Endothelial cell of umbilical vein (primary cell): ENCODE data around the gene C7orf25. TPM values are rescaled to one million over a fixed set of nuclear protein-coding genes. Genes with fewer than 3 reads are reported as not detected.

Experiments
- BruUV-seq: library from RNA; stranded (reverse); fragments of 400-500 nt; replicated peaks from 2 replicates; lab custom pipeline; 2021; lab: Mats Ljungman, UMichigan
- CTCF ChIA-PET: fragments of 300-600, 350-600 bp; sonication (Branson Sonifier 250); formaldehyde crosslinking; loops from one replicate; lab custom pipeline; 2021; ENCODE audit warnings: antibody characterized with exemption, inconsistent platforms; lab: Charles Lee
- POLR2A ChIA-PET: fragments of 300-600, 350-600 bp; sonication (Branson Sonifier 250); formaldehyde crosslinking; loops from one replicate; lab custom pipeline; 2021; ENCODE audit warnings: antibody characterized with exemption, inconsistent platforms; lab: Charles Lee
- DNase-seq: peaks from one replicate; pipeline ENCODE4 v3.0.0-alpha.2; 2011; ENCODE audit warnings: low read depth, low spot score
- FAIRE-seq: peaks from 2 replicates; lab custom pipeline; 2011; peaks lifted over from hg19 to GRCh38; lab: Jason Lieb, UNC
- H2AFZ ChIP-seq: 2 replicates; pipeline ENCODE4 v1.6.0; 2012; ENCODE audit warnings: low read depth, low read length, control low read depth, inconsistent platforms
- H3K27ac ChIP-seq: 2 replicates; pipeline ENCODE4 v1.5.1; 2011; ENCODE audit warnings: low read depth, mild to moderate bottlenecking, control low read depth, low read length, moderate library complexity; ENCODE audit not compliant: insufficient read depth
- H3K27me3 ChIP-seq, 2 experiments: 2 replicates each; pipeline versions ENCODE4 v1.6.0 to v1.6.1; 2011; ENCODE audit warnings: low read length in 2 of 2, mixed read lengths in 1 of 2; ENCODE audit not compliant: control insufficient read depth in 2 of 2, insufficient read depth in 2 of 2
- H3K36me3 ChIP-seq, 2 experiments: 2 replicates in 1 of 2; 3 replicates in 1 of 2; pipeline ENCODE4 v1.5.1; 2011; ENCODE audit warnings: low read length in 2 of 2, mild to moderate bottlenecking in 1 of 2, moderate library complexity in 1 of 2; ENCODE audit not compliant: control insufficient read depth in 2 of 2, insufficient read depth in 2 of 2; ENCODE audit errors: extremely low read depth in 1 of 2
- H3K4me1 ChIP-seq: 3 replicates; pipeline ENCODE4 v1.5.1; 2011; ENCODE audit warnings: mild to moderate bottlenecking, low read length; ENCODE audit not compliant: control insufficient read depth, insufficient read depth; ENCODE audit errors: extremely low read depth
- H3K4me2 ChIP-seq: 2 replicates; pipeline ENCODE4 v1.6.1; 2011; ENCODE audit warnings: low read length, control low read depth, mixed read lengths; ENCODE audit not compliant: insufficient read depth
- H3K4me3 ChIP-seq, 3 experiments: fragments of 200-600 bp in 1 of 3; sonication (generic), shearing (Covaris generic) in 1 of 3; replicated peaks in 1 of 3; 2 replicates each; pipeline ENCODE4 v1.5.1; 2011 to 2016; ENCODE audit warnings: control low read depth in 3 of 3, low read length in 3 of 3, mild to moderate bottlenecking in 2 of 3, inconsistent platforms in 1 of 3, low read depth in 1 of 3, moderate library complexity in 1 of 3; ENCODE audit not compliant: insufficient read depth in 1 of 3
- H3K79me2 ChIP-seq: 2 replicates; pipeline ENCODE4 v1.6.0; 2012; ENCODE audit warnings: low read length, inconsistent platforms; ENCODE audit not compliant: control insufficient read depth, insufficient read depth
- H3K9ac ChIP-seq: replicated peaks from 2 replicates; pipeline ENCODE3; 2011; ENCODE audit warnings: low read length, control low read depth; ENCODE audit not compliant: insufficient read depth; ENCODE audit errors: extremely low read depth
- H3K9me1 ChIP-seq: replicated peaks from 3 replicates; pipeline ENCODE4 v1.6.0; 2011; ENCODE audit warnings: mild to moderate bottlenecking, low read length; ENCODE audit not compliant: control insufficient read depth, insufficient read depth; ENCODE audit errors: extremely low read depth
- H3K9me3 ChIP-seq: replicated peaks from 2 replicates; pipeline ENCODE4 v1.5.1; 2012; ENCODE audit warnings: low read length, inconsistent platforms; ENCODE audit not compliant: control insufficient read depth, insufficient read depth
- H4K20me1 ChIP-seq: replicated peaks from 2 replicates; pipeline ENCODE3; 2011; ENCODE audit warnings: mild to moderate bottlenecking, low read length; ENCODE audit not compliant: control insufficient read depth, insufficient read depth; ENCODE audit errors: extremely low read depth
- CTCF ChIP-seq, 2 donors: IDR thresholded peaks; 1 replicate in 1 of 2; 2 replicates in 1 of 2; pipeline ENCODE4 v1.5.1; 2011; ENCODE audit warnings: low read length in 2 of 2, mild to moderate bottlenecking in 2 of 2, moderate library complexity in 2 of 2, control low read depth in 1 of 2, inconsistent platforms in 1 of 2, low read depth in 1 of 2; ENCODE audit not compliant: insufficient read depth in 1 of 2; ENCODE audit errors: extremely low read depth in 1 of 2
- EZH2 ChIP-seq: IDR thresholded peaks from 2 replicates; pipeline ENCODE4 v1.6.1; 2012; ENCODE audit warnings: borderline replicate concordance, low read depth, mild to moderate bottlenecking, moderate library complexity, low read length, inconsistent platforms; ENCODE audit not compliant: severe bottlenecking
- FOS ChIP-seq: IDR thresholded peaks from 2 replicates; pipeline ENCODE4 v1.6.1; 2011; ENCODE audit warnings: mild to moderate bottlenecking, low read length, moderate library complexity, borderline replicate concordance; ENCODE audit not compliant: insufficient read depth
- GATA2 ChIP-seq: IDR thresholded peaks from 2 replicates; pipeline ENCODE4 v1.7.0; 2011; ENCODE audit warnings: low read depth, mild to moderate bottlenecking, moderate library complexity, mixed read lengths, low read length; ENCODE audit not compliant: insufficient read length, insufficient read depth
- JUN ChIP-seq: IDR thresholded peaks from 2 replicates; pipeline ENCODE4 v1.6.1; 2011; ENCODE audit warnings: borderline replicate concordance, low read depth; ENCODE audit not compliant: insufficient read length, insufficient read depth
- MYC ChIP-seq: IDR thresholded peaks from one replicate; pipeline ENCODE4 v1.6.1; 2011; ENCODE audit warnings: mild to moderate bottlenecking, low read depth, low read length
- POLR2A ChIP-seq: IDR thresholded peaks from 2 replicates; pipeline ENCODE4 v1.6.1; 2012; ENCODE audit warnings: low read depth, mild to moderate bottlenecking, control low read depth, low read length
- POLR2AphosphoS5 ChIP-seq: IDR thresholded peaks from 2 replicates; pipeline ENCODE4 v1.6.1; 2012; ENCODE audit warnings: low read depth, mild to moderate bottlenecking, control low read depth, low read length, moderate library complexity; ENCODE audit not compliant: insufficient read depth
- dilution Hi-C: fragments of 300-500 bp; cut with MboI; formaldehyde crosslinking; loops from one replicate; pipeline ENCODE4 v1.15.0; 2019; ENCODE audit warnings: low sequenced_read_pairs; ENCODE audit not compliant: extremely low pct_ligation_motif_present
- intact Hi-C: fragments of 100-400 bp; cut with micrococcal nuclease; formaldehyde crosslinking; loops from one replicate; pipeline ENCODE4 v1.10.0; 2022
- polyA plus RNA-seq, 4 experiments: library from polyadenylated mRNA; depleted of rRNA in 3 of 4; stranded (reverse) in 3 of 4; unstranded in 1 of 4; fragments of >200 nt; gene quantifications; 2 replicates each; pipeline versions ENCODE4 v1.2.1 to v1.2.3, GENCODE V29; 2011 to 2012; ENCODE audit warnings: missing spikeins in 1 of 4
- total RNA-seq: library from RNA; stranded (reverse); gene quantifications from 2 replicates; pipeline ENCODE4 v1.2.3, GENCODE V29; 2021
- TF ChIP-seq, protein P1 (sequence below): IDR thresholded peaks from 2 replicates; pipeline ENCODE4 v1.6.1; 2011; ENCODE audit not compliant: insufficient read depth, insufficient read length

The C7orf25 gene
- total and polyA plus RNA-seq, 2 donors (not counting 3 experiments of a cell fraction or from before 2014, with no cell fraction given): 1.4 to 4.5 TPM

- BruUV-seq: no TSS peak
Measured at GRCh38 chr7:42886893-42887505, 24.9 kb downstream of the C7orf25 start.

More at GRCh38 chr7:42886893-42887505, 24.9 kb downstream of the C7orf25 start:
- no peak overlapping the region for H2AFZ ChIP-seq
- peaks cover 9% of the 10 kb centered on the region for H3K4me1 ChIP-seq
- H3K4me2 ChIP-seq: no peak overlapping the region
- dilution Hi-C loops (no loop called here), intact Hi-C loops (loop anchor here (1.0 kb wide), 1 partner anchor 944 kb away; no protein-coding TSS in a partner anchor)
- no peaks in the 10 kb centered on the region for H3K9me1 ChIP-seq
- no peak for TF ChIP-seq JUN
- no peak for TF ChIP-seq MYC
- no peak for TF ChIP-seq GATA2
- TF ChIP-seq POLR2AphosphoS5: no peak
- no peak for TF ChIP-seq FOS
- no peak for TF ChIP-seq CTCF (IDR thresholded peaks at IDR 0.05; ENCODE audit: extremely low read depth in 1 of 2, insufficient read depth in 1 of 2, low read depth in 1 of 2, low read length in 2 of 2)
- TF ChIP-seq POLR2A: no peak
- TF ChIP-seq EZH2: no peak
- TF ChIP-seq, protein P1, sequence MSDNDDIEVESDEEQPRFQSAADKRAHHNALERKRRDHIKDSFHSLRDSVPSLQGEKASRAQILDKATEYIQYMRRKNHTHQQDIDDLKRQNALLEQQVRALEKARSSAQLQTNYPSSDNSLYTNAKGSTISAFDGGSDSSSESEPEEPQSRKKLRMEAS: no peak
- no peaks in the 10 kb centered on the region for H3K36me3 ChIP-seq
- ChIA-PET CTCF (interaction anchor here (1.0 to 3.7 kb wide), 9 partner anchors 9 to 946 kb away, joined by 3 to 39 read pairs (median 4); no protein-coding TSS in a partner anchor), POLR2A (no interaction called here)
- no peak overlapping the region for H3K9ac ChIP-seq
- H4K20me1 ChIP-seq: no peaks in the 10 kb centered on the region
- DNase-seq: no peak
- no peaks in the 10 kb centered on the region for H3K9me3 ChIP-seq
- no peaks in the 10 kb centered on the region for H3K79me2 ChIP-seq
- H3K27ac ChIP-seq: no peak overlapping the region
- H3K27me3 ChIP-seq: peaks cover 1 to 5% of the 10 kb centered on the region in 2 experiments
- H3K4me3 ChIP-seq: no peak overlapping the region
- no peak for FAIRE-seq
